GM19455 (cell line): Measurements from ENCODE around the gene ANKRD17.
"Not testable (repeated sequence)": the region's sequence is repeated elsewhere in the genome, so short reads cannot be mapped to it uniquely, and the experiment has no call there.

Experiments used
- ATAC-seq: cut with Tn5 transposase; IDR thresholded peaks from one replicate; pipeline ENCODE4 v1.9.1; 2021; ENCODE audit not compliant: unreplicated experiment

Gene ANKRD17

DNA sequence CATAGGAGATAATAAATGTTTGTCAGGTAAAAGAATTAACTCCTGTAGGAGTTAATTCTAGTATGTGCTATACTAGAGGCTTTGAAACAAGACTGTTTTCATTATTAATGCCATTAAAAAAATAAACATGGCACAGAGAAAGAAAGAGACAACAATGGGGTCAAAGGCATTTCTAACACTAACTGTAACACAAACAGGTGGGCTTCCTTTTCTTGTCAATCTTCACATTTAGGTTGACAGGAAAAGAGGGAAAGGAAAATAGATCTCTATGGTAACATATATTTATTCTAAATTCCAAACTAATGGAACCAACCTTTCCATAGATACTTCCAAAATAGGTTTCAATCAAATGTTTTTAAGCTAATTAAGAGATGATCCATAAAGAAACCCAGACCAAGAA is 9.8 kb downstream of the ANKRD17 start:
- ATAC-seq: no peak

DNA sequence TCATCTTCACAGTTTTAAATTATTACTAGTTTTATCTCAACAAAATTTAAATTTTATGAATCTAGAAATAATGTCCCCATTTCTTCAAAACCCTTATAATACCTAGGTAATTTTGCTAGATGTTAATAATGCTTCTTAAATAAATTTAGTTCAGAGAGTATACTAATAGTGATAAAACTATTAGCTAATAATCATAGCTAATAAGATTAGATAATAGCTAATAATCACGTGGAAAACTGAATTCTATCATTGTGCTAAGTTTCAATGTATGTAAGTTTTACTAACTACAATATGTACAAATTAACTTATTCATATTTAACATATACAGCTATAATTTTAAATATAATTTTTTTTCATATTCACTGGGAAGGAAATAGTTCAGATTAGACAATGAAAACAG is 10.2 kb downstream of the ANKRD17 start:
- no peak for ATAC-seq

DNA sequence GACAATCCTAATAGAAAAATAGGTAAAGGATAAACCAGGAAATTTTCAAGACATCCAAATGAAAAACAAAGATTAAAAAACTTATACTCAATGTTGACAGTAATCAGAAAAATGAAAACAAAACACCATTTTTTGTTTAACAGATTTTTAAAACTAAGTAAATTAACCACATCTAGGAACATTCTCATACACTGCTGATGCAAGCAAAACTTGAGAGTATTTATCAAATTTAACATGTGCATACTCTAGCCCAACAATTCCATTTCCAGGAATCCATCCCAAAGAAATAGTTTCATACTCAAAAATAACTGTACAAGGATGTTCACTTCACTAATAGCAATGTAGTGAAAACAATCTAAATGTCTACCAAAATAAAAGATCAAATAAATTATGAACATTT is 11.5 kb downstream of the ANKRD17 start:
- no peak for ATAC-seq

- ATAC-seq: no peak
Observed at GRCh38 chr4:73245955-73246354, 12.6 kb downstream of the ANKRD17 start.

GRCh38 chr4:73244945-73245601 is 13.5 kb downstream of the ANKRD17 start:
- ATAC-seq: no peak

GRCh38 chr4:73237044-73237443 is 21.6 kb downstream of the ANKRD17 start:
- ATAC-seq: no peak

DNA sequence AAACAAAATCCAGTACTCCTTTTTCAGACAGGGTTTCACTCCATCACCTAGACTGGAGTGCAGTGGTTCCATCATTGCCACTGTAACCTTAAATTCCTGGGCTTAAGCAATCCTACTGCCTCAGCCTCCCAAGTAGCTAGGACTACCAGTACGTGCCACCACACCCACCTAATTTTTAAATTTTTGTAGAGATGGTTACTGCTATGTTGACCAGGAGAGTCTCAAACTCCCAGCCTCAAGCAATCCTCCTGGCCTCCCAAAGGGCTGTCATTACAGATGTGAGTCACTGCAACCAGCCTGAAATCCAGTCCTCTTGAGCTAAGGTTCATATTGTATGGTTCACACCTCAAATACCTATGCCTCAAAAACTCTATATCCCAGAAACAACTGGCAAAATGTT is 22.4 kb downstream of the ANKRD17 start:
- no peak for ATAC-seq

DNA sequence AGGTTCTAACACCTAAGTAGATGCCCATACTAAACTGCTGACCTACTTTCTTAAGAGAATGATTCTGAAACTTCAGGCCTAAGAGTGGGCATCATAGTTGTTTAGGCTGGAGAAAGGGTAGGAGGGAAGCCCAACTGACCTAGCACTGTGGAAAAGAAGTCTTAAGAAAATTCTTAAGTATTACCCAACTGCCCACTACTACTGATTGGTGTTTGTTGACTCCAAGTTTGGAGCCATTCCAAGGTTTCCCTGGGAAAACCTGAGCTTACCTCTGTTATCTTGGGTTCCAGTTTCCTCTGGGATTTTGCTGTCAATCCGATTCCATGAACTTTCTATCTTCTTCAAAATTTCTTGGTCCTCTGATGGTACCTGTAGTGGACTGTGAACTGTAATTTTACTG is 23.9 kb downstream of the ANKRD17 start:
- no peak for ATAC-seq

GRCh38 chr4:73231518-73232487 is 26.8 kb downstream of the ANKRD17 start:
- no peak for ATAC-seq

DNA sequence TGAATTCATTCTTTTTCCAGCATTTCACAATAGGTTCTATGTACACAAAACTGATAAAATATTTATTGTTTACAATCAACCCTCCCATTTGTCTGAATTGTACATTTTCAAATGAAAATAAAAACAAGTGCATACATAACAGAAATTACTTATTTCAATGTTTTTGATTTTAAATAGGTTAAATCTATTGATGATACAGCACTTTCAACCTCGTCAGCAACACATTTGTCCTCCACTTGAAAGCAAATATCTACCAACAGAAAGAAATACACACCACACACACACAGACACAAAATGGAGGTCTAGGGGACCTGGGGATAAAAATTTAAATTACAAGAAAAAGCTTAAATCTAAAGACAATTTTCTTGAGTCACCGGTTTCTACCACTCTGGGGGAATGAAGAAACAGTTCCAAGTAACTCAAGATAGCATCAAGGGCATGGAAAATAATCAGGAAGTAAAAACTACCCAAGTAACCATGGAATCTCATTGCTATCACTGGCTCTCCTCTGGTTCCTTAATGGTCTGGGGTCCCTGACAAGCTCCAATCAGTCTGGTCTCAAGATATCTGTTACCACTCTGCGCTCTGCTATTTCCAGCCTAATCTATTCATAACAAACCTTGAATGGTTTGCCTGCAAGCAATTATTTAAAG is 27.6 kb downstream of the ANKRD17 start:
- no peak for ATAC-seq

GRCh38 chr4:73228800-73229199 is 29.8 kb downstream of the ANKRD17 start:
- not testable (repeated sequence) for ATAC-seq

- no peak for ATAC-seq
Observed at GRCh38 chr4:73224886-73225285, 33.7 kb downstream of the ANKRD17 start.

DNA sequence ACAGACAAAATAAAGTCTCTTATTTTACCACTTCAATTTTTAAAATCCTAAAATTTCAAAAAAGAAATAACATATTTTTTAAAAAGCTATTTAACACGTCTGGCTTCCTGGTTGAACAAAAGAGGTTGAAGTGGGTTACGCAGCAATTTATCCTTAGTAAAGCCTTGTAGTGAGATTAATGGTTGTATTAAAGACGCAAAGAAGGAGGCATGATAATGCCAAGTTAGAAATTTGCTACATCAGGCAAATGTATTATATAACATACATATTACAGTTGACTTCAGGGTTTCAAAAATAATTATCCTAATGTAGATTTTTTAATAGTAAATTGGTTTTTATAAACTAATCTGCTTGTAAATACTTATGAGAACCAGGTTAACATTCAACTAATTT is 35.3 kb downstream of the ANKRD17 start:
- no peak for ATAC-seq

DNA sequence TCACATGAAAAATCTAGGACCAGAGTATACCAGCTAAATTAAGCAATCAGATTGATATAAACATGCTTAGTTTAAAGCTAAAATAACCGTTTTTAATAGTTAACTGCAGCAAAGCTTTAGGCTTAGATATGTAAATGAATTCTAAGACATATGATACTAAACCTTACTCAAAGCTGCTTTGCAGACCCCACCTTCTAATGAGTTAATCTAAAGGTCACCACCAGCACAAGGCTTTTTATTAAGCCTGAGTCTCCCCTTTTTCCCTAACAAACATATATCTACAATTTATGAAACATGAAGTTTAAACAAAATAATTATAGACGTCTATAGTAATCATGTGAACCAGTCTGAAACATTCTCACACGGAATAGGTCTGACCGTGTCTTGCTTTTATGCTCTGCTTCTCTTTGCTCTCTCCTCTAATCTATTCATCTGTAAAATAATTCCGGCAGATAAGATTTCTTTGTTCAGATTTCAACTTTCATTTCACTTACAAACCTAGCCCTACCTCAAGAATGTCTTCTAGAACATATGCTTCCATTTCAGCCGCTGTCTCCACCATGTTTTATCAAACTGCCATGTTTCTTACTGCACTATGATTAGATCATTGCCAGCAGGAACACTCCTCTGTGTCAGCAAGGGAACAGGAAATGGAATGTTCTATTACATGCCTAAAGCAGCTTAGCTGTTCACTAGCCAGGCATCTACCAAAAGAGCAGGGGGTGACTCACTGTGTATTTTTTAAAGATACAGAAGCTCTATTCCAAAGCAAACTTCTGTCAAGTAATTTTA is 35.9 kb downstream of the ANKRD17 start:
- peak; percentile 68 for ATAC-seq

DNA sequence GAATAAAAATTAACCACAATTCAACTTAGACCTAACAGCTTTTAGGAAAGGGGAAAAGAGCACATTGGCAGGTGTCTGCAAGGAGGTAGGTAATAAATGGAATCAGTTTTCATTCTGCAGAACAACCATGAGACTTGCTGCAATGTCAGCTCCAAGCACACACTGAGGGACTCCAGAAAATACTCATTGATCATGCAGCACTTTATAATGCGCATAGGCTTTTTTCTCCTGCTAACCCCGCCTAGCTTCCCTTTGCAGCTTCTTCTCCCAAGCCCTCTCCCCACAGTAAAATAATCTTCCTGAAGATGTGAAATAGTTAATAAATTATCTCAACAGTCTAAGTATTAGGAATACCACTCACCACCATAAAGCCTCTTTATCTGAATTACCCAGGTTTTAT is 36.9 kb downstream of the ANKRD17 start:
- no peak for ATAC-seq

DNA sequence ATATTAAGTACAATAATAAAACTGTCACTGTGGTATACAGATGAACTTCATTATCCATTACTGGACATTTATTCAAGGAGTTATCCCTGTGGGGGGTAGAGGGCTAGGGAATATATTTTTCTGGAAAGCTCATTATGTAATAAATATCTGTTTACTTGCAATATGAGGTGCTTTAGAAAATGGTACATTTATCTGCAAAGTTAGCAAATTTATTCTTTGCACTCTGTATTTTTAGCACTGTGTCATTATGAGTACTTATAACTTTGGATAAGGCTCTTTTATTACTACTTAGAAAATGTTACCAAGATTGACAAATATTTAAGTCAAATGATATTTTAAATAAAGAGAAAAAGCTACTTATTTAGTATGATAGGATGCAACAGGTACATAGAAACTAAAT is 37.8 kb downstream of the ANKRD17 start:
- ATAC-seq: no peak

DNA sequence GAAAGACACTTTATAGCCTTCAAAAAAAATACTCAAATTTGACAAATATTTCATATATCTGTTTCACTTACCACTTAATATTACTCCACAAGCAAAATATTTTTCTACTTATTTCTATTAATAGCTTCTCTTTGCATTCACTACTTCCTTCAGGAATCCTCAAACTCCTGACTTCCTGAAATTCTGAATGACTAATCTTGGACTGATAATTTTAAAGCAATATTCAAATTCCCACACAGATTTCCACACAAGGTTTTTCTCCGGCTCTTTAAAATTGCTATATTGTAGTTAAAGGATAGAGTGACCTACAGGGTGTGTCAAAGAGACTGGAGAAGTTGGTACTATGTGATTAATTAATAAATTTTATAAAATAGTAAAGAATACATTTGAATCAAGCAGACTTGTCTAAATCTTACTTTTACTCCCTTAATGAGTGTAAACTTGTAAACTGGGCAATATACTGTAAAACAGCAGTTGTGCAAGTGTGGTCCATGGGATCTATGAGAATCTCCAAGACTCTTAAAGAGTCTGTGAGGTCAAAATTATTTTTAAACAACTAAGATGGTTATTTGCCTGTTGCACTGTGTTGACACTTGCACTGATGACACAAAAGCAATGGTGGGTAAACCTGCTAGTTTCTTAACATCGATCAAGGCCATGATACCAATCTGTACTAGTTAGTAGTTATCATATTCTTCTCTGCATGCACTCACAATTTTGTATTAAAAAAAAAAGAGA is 44.5 kb downstream of the ANKRD17 start:
- ATAC-seq: no peak

- no peak for ATAC-seq
Observed at GRCh38 chr4:73212982-73213730, 45.4 kb downstream of the ANKRD17 start.

DNA sequence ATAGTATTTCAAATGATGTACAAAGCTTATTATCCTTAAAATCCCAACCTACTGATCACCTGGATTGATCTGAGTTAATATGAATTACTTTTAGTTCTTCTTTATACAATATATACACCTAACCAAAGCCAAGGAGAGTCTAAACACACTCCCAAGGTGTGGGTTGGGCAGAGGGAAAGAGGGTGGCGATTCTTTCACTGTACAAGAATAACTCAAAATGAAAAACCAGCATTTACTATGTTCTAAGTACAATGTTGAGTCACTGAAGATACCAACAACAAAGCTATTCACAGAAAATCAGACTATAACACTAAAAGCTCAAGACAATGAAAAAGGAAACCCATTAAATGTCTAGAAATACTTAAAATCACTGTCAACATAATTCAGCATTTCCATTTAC is 46.6 kb downstream of the ANKRD17 start:
- ATAC-seq: no peak

DNA sequence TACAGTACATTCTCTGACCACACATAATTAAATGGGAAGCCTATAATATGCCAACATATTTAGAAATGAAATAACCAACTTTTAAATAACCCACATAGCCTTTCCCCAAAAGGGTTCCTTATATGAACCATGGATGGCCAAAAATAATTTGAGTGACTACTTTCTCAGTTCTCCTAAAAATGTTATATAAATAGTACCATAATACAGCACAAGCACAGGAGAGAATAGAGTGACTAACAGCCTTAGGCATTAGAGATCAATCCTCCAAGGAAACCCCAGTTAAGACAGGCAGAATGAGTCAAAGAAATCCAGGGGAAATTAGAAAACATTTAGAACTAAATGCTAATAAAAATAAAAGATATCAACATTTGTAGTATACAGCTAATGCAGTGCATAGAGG is 50.2 kb downstream of the ANKRD17 start:
- ATAC-seq: no peak
